Measurements from ENCODE around the gene CCDC15. TPM values are rescaled to one million over a fixed set of nuclear protein-coding genes. Genes with fewer than 3 reads are reported as not detected.

The CCDC15 gene
- total RNA-seq, 4 donors from 2014 or later: 0.69 to 1.7 (median 1.3) TPM

GRCh38 chr11:124945826-124946225 lies 8.2 kb upstream of the CCDC15 start:
- Histone ChIP-seq H3K4me3 (no peak overlapping the region), H3K9me3 (peaks cover 0 to 15% (median 0%) of the 10 kb centered on the region in 3 donors), H3K27me3 (no peaks in the 10 kb centered on the region), H3K27ac (no peak overlapping the region), H3K4me1 (no peaks in the 10 kb centered on the region), H3K36me3 (no peaks in the 10 kb centered on the region)
- TF ChIP-seq POLR2A (IDR thresholded peaks at IDR 0.05): no peak
- TF ChIP-seq POLR2AphosphoS5 (IDR thresholded peaks at IDR 0.05): no peak
- TF ChIP-seq CTCF (IDR thresholded peaks at IDR 0.05): no peak
- TF ChIP-seq EP300 (IDR thresholded peaks at IDR 0.05): no peak
- WGBS, 2 donors (ENCODE audit: low coverage in 1 of 2): 72 to 74% methylated on average over 6 of the region's 6 CpGs
- no peak for ATAC-seq

GRCh38 chr11:124946735-124947141 lies 7.3 kb upstream of the CCDC15 start:
- Histone ChIP-seq H3K36me3 (no peaks in the 10 kb centered on the region), H3K4me1 (no peaks in the 10 kb centered on the region), H3K27ac (no peak overlapping the region), H3K9me3 (peaks cover 0 to 15% (median 0%) of the 10 kb centered on the region in 3 donors), H3K4me3 (no peak overlapping the region), H3K27me3 (no peaks in the 10 kb centered on the region)
- 50 to 100% methylated on average over 1 to 2 of the region's 2 CpGs for WGBS, 2 donors (ENCODE audit: low coverage in 1 of 2)
- TF ChIP-seq POLR2A (IDR thresholded peaks at IDR 0.05): no peak
- TF ChIP-seq POLR2AphosphoS5 (IDR thresholded peaks at IDR 0.05): no peak
- no peak for TF ChIP-seq CTCF (IDR thresholded peaks at IDR 0.05)
- no peak for ATAC-seq

GRCh38 chr11:124950601-124951330 lies 3.2 kb upstream of the CCDC15 start:
- no peak for ATAC-seq
- no peaks in the 10 kb centered on the region for H3K36me3 ChIP-seq
- no peak overlapping the region for H3K4me3 ChIP-seq
- TF ChIP-seq POLR2AphosphoS5 (IDR thresholded peaks at IDR 0.05): no peak
- TF ChIP-seq CTCF (IDR thresholded peaks at IDR 0.05): no peak
- no peak for TF ChIP-seq EP300 (IDR thresholded peaks at IDR 0.05)
- TF ChIP-seq POLR2A (IDR thresholded peaks at IDR 0.05): no peak
- no peak overlapping the region for H3K27ac ChIP-seq
- peaks cover 4 to 15% (median 10%) of the 10 kb centered on the region in 3 donors for H3K4me1 ChIP-seq
- no peaks in the 10 kb centered on the region for H3K27me3 ChIP-seq
- H3K9me3 ChIP-seq: peaks cover 0 to 15% (median 0%) of the 10 kb centered on the region in 3 donors

- peaks cover 4 to 15% (median 10%) of the 10 kb centered on the region in 3 donors for H3K4me1 ChIP-seq
- TF ChIP-seq CTCF (IDR thresholded peaks at IDR 0.05): no peak
- no peak for TF ChIP-seq EP300 (IDR thresholded peaks at IDR 0.05)
- TF ChIP-seq POLR2AphosphoS5 (IDR thresholded peaks at IDR 0.05): no peak
- no peak for TF ChIP-seq POLR2A (IDR thresholded peaks at IDR 0.05)
- no peak overlapping the region for H3K27ac ChIP-seq
- H3K9me3 ChIP-seq: peaks cover 0 to 15% (median 0%) of the 10 kb centered on the region in 3 donors
- H3K4me3 ChIP-seq: no peak overlapping the region
- H3K27me3 ChIP-seq: no peaks in the 10 kb centered on the region
- 68 to 90% methylated on average over 2 to 3 of the region's 3 CpGs for WGBS, 2 donors (ENCODE audit: low coverage in 1 of 2)
- no peak for ATAC-seq
- no peaks in the 10 kb centered on the region for H3K36me3 ChIP-seq
Measured at GRCh38 chr11:124951341-124951740, 2.7 kb upstream of the CCDC15 start.

GRCh38 chr11:124954590-124954955 lies 571 bp downstream of the CCDC15 start:
- no peaks in the 10 kb centered on the region for H3K36me3 ChIP-seq
- no peak for ATAC-seq
- WGBS, 2 donors (ENCODE audit: low coverage in 1 of 2): 22 to 33% methylated on average over 4 to 6 of the region's 6 CpGs
- TF ChIP-seq CTCF (IDR thresholded peaks at IDR 0.05) (no peak), POLR2A (IDR thresholded peaks at IDR 0.05) (no peak), POLR2AphosphoS5 (IDR thresholded peaks at IDR 0.05) (no peak), EP300 (IDR thresholded peaks at IDR 0.05) (no peak)
- H3K4me1 ChIP-seq: peaks cover 4 to 15% (median 10%) of the 10 kb centered on the region in 3 donors
- H3K4me3 ChIP-seq: peak overlapping the region; percentile 55 to 73
- peaks cover 0 to 2% (median 0%) of the 10 kb centered on the region in 3 donors for H3K9me3 ChIP-seq
- peak overlapping the region in 3 of 4 donors; percentile 21 to 88 (median 87) for H3K27ac ChIP-seq
- H3K27me3 ChIP-seq: no peaks in the 10 kb centered on the region
